OCI-LY1 (cell line): ENCODE data around the gene CLCNKB.

Experiments
- EZH2 ChIP-seq: fragments of 200-600 bp; sonication (generic), shearing (Covaris generic); IDR thresholded peaks from 2 replicates; pipeline ENCODE4 v1.8.0; 2017; ENCODE audit warnings: borderline replicate concordance, mixed run types, mild to moderate bottlenecking, antibody characterized with exemption, low read length, moderate library complexity, mixed read lengths
- TF ChIP-seq, protein P1 (sequence below): fragments of 200-600 bp; sonication (generic), shearing (Covaris generic); IDR thresholded peaks from 2 replicates; pipeline ENCODE4 v1.5.1; 2017; ENCODE audit warnings: mild to moderate bottlenecking, antibody characterized with exemption, low read length, moderate library complexity, mixed read lengths

DNA sequence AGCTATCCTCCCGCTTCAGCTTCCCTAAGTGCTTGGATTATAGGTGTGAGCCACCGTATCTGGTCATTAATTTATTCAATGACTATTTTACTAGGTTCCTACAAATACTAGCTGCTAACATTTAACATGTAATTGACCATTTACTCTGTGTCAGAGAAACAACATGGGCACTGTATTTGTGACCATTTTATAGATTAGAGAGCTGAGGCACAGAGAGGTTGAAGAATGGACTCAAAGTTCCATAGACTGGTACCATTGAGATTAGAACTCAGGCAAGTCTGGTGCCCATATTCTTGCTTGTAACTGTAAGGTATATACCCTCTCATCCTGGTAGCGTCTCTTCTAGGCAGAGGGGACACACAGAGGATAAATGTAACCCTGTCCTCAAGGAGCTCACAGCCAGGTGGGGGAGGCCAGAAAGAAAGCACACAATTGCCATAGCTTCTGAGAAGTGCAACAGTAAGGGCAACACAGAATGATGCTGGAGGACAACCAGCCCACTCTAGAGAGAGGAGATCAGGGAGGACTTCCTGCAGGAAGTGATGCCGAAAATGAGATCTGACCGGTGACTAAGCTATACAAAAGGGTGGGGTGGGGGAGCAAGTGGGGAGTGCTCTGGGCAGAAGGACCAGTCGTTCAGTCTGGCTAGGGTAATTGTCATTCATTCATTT is 35.8 kb upstream of the CLCNKB start:
- TF ChIP-seq, protein P1, sequence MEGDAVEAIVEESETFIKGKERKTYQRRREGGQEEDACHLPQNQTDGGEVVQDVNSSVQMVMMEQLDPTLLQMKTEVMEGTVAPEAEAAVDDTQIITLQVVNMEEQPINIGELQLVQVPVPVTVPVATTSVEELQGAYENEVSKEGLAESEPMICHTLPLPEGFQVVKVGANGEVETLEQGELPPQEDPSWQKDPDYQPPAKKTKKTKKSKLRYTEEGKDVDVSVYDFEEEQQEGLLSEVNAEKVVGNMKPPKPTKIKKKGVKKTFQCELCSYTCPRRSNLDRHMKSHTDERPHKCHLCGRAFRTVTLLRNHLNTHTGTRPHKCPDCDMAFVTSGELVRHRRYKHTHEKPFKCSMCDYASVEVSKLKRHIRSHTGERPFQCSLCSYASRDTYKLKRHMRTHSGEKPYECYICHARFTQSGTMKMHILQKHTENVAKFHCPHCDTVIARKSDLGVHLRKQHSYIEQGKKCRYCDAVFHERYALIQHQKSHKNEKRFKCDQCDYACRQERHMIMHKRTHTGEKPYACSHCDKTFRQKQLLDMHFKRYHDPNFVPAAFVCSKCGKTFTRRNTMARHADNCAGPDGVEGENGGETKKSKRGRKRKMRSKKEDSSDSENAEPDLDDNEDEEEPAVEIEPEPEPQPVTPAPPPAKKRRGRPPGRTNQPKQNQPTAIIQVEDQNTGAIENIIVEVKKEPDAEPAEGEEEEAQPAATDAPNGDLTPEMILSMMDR: no peak
- TF ChIP-seq EZH2: no peak
